HG02938 (cell line): ENCODE measurements around the gene ADAM21.
A peak's percentile ranks its signal among the peaks of the same experiment; 100 is the strongest.
"Not testable (repeated sequence)": the region's sequence is repeated elsewhere in the genome, so short reads cannot be mapped to it uniquely, and the experiment has no call there.

Experiments
- ATAC-seq: cut with Tn5 transposase; IDR thresholded peaks from one replicate; pipeline ENCODE4 v1.9.1; 2021; ENCODE audit warnings: mild to moderate bottlenecking, moderate library complexity; ENCODE audit not compliant: unreplicated experiment

The ADAM21 gene

DNA sequence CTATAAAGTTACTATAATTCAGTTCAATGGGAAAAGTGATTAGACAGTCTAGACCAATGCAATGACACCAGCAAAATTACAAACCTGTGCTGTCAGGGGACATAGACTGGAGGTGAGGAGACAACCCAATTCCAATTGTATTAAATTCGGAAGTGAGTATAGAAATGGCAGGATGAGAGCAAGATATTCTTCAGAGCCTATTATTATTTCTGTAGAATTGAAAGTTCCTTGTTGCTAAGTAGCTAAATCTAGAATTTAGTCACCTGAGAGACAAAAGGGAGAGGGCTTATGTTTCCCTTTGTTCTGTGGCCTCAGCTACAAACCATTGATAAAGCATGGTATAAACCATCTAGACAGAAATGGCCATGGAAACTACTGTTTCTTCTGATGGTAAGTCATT, at the start of gene ADAM21:
Gene ADAM21 (plus strand): TSS at position 301 of the 400 bp plus-strand sequence. CDS start 5,326 bp downstream, outside the sequence.
- no peak for ATAC-seq

DNA sequence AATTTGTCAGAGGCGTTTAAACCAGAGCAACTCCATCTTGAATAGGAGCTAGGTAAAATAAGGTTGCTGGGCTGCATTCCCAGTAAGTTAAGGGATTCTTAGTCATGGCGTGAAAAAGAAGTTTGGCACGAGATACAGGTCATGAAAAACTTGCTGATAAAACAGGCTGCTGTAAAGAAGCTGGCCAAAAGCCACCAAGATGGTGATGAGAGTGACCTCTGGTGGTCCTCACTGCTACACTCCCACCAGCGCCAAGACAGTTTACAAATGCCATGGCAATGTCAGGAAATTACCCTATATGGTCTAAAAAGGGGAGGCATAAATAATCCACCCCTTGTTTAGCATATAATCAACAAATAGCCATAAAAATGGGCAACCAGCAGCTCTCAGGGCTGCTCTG, 48.6 kb upstream of the ADAM21 start:
- not testable (repeated sequence) for ATAC-seq

DNA sequence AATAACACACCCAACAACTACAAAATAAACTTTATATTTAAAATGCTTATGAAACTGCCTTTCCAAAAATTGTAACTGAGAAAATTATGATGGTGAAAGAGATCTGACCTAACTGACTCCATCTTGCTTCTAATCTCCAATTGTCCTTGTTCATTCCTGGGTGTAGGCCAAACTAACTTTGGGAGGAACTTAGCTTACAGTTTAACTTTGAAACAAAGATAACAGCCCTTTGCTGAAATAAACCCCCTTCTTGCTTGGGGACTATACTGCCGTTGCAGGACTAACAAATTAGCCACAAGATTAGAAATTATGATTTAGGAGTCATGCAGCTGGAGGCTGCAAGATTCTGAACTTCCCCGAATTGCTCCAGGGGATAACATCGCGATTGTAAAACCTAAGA, 45.8 kb upstream of the ADAM21 start:
- not testable (repeated sequence) for ATAC-seq

DNA sequence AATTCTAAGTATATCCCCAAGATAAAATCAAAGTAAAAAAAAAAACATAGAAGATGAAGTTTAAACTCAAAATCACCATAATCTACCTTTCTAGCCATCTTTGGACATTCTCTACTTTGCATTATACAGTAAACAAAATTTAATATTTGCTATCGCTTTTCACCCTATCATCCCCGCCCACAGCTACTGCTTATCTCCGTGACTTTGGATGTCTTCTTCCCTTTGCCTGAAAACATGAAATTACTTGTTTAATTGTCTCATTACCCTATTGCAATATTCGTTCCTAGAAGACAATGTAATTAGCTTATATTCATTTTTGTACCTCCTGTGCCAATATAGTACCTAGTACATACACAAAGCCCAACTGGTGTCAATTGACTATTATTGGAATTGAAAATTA, 44.4 kb upstream of the ADAM21 start:
- ATAC-seq = no peak

DNA sequence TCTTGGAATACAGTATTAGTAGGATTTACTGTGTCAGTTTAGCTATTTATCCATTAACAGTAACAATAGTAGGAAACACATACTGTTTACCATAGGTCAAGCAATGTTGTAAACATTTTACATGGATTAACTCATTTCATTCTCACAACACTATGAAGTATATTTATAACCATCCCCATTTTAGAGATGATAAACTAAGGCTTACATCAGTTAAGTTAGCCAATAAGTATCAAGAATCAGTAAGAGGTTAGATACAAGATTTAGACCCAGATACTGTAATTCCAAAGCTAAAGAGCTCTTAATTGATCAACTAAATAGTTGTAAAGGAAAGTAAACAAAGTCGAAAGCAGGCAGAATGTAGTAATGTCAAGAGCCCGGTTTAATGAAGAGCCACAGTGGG, 36.2 kb upstream of the ADAM21 start:
- ATAC-seq = no peak

DNA sequence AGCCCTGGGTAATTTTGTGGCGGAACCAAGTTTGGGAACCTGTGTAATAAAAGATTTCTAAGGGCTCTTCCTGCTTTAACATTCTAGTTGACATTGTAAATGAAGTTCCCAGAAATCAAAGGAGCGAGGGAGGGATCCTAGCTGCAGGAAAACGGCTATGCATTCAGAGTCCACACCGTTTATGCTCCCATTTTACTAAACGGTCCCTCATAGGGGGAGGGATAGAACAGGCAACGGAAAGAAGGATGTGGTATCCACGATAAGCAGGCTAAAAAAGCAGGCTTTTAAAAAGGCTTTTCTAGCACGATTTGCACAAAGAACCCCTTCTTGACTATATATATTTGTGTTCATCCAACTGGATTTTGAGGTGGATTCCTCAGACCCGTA, 35.6 kb upstream of the ADAM21 start:
- ATAC-seq = no peak

DNA sequence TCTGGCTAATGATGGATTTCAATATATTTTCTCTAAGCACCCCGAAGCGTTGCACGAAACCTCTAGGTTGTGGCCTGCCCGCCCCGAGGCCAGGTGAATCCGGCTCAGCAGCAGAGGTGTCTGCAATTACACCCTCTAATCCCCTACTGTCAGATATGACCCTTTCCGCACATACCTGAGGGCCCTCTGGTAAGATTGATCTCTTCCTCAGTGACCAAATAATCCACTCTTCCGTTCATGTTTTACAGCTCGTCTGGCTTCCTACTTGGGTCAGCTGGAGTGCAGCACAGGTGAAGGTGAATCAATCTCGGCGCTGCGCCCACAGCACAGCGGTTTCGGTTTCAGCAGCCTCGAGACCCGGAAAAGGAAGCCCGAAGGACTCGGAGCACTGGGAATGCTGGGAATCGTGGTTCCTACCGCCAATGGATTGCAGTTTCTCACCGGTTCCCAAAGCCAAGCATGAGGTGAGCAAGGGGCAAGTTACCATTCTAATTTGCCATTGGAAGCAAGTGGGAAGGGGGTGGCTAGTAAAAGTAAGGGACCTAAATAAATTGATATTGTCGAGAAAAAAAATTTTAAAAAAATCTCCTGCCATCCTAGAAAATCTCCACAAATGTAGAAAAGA, 35.1 kb upstream of the ADAM21 start, which contains the start of gene SYNJ2BP:
Gene SYNJ2BP (minus strand): TSS at position 366 of the 625 bp plus-strand sequence. CDS start 127 bp downstream, at position 239.
- peak; percentile 51 for ATAC-seq

DNA sequence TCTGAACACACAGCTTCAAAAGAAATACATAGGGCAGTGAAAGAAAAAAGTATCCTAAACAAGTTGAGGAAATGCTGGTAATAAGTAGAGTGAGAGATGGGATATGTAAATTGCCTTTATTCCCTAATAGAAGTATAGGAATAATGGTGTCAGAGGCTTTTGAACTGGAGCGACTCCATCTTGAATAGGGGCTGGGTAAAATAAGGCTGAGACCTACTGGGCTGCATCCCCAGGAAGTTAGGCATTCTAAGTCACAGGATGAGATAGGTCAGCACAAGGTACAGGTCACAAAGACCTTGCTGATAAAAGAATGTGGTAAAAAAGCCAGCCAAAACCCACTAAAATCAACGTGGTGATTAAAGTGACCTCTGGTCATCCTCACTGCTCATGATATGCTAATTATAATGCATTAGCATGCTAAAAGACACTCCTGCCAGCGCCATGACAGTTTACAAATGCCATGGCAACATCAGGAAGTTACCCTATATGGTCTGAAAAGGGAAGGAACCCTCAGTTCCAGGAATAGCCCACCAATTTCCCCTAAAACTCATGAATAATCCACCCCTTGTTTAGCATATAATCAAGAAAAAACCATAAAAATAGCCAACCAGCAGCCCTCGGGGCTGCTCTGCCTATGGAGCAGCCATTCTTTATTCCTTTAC, 32.6 kb upstream of the ADAM21 start:
- ATAC-seq = not testable (repeated sequence)

DNA sequence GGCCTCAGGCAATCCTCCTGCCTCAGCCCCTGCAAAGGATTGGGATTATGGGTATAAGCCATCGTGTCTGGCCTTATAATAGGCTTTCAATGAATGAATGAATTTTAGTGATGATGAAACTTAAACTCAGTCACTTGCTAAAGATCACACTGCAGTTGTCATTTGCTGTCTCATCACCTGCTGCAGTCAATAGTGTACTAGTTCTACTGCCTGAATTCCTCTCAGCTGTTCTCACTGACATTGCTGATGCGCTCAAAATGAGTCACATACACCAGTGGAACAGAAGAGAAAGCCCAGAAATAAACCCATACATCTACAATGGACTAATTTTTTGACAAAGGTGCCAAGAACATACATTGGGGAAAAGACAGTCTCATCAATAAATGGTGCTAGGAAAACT, 29.4 kb upstream of the ADAM21 start:
- ATAC-seq = no peak

DNA sequence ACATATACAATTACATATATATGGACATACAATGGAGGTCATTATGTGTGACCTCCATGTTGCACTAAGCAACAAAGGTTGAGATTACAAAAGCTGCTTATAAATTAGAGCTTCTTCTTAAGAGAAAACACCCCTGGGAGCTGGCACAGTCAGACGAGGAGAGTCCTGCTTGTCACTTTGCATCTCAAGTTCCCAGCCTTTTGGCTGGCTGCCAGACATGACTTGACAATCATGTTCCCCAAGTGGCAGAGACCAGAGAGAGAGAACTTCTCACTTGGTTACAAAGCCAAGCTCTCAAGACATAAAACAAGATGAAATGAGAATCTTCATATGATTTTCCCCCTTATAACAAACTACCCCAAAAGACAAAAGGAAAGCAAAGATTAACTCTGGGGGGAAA, 26.6 kb upstream of the ADAM21 start:
- no peak for ATAC-seq

DNA sequence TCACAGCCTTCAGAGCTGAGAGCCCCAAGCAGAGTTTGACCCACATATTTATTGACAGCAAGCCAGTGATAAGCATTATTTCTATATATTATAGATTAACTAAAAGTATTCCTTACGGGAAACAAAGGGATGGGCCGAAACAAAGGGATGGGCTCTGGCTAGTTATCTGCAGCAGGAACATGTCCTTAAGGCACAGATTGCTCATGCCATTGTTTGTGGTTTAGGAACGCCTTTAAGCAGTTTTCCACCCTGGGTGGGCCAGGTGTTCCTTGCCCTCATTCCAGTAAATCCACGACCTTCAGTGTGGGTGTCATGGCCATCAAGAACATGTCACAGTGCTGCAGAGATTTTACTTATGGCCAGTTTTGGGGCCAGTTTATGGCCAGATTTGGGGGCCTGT, 25.4 kb upstream of the ADAM21 start:
- ATAC-seq = not testable (repeated sequence)

DNA sequence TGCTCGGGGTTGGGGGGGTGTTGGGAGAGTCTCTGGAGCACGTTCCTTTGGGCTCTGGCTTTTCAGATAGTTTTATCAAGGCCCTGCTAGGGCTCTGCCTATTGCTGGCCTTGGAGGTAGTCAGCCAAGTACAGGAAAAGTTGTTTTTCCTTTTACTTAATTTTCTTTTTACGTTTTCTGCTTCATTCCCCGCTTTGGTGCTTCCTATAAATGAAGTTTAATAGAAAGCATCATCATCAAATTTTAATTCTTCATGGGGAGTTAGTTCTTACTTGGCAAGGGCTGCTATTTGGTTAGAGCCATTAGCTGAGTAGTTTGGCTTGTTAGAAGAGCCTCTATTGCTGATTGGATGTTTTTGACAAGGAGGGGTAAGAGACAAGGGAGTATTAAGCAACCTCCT, 15.1 kb upstream of the ADAM21 start:
- ATAC-seq = no peak

DNA sequence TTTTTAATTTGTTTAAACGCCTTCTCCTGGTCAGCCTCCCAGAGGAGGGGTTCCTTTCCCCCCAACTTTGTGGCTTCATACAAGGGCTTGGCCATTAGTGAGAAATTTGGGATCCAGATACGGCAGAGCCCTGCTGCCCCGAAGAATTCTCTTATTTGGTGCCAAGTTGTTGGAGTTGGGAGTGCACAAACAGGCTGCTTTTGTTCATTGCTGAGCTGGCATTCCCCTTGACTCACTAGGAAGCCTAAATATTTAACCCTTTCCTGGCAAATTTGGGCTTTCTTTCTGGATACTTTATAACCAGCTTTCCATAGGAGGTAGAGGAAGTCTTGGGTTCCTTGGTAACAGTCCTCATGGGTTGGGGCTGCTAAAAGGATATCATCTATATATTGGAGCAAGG, 10.3 kb upstream of the ADAM21 start:
- ATAC-seq = no peak

DNA sequence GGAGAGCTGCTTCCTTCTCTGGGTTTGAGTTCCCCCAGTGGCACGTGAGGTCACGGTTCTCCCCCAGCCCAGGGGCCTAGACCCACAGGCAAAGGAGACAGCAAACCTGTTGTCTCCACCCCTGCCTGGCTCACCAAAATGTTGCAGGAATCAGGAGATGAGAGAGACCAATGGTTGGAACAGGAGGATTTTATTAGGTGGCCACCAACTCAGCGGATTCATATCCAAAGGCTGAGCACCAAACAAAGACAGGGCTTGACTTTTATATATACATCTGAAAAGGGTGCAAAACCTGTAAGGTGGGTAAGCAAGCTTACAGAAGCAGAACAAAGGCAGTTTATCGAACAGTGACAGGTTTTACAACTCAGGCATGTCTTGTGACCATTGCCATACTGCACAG, 9.2 kb upstream of the ADAM21 start:
- no peak for ATAC-seq

DNA sequence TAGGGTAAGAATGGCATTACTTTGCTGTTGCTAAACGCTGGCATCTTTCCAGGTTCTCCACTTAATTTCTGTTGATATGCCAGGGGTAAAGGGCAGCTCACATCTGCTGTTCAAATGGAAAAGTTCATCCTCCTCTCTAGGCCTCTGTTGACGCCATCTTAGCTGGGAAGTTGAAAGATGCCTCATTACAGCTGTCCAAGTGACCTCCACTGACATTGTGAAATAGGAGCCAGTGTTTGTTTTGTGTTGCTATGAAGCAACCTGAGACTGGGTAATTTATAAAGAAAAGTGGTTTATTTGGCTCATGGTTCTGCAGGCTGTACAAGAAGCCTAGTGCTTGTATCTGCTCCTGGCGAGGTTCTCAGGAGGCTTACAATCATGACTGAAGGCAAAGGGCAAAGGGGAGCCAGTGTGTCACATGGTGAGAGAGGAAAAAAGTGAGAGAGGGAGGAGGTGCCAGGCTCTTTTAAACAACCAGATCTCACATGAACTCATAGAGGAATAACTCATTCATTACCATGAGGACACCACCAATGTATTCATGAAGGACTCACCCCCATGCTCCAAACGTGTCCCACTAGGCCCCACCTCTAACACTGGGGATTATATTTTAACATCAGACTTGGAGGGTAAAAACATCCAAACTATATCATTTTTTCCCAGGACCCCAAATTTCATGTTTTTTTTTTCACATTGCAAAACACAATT, 3.2 kb upstream of the ADAM21 start:
- ATAC-seq = no peak

DNA sequence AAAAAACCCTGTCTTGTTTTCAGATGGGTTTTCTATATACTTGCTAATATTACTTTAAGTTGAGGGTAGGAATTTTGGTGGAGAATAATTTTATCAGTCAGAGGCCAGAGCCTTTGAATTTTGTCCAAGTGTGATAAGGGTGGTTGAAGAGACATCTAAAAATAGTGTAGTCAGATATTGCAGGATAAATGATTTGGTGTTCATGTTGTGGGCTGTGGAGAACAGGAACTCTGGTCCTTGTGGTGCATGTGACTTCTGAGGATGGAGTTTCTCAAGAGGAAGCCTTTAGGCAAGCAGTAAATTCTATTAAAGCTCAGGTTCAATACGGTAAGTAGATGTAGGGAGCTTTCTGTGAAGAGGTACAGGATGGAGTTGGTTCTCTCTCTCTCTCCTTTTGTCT, 2.8 kb downstream of the ADAM21 start:
- no peak for ATAC-seq

DNA sequence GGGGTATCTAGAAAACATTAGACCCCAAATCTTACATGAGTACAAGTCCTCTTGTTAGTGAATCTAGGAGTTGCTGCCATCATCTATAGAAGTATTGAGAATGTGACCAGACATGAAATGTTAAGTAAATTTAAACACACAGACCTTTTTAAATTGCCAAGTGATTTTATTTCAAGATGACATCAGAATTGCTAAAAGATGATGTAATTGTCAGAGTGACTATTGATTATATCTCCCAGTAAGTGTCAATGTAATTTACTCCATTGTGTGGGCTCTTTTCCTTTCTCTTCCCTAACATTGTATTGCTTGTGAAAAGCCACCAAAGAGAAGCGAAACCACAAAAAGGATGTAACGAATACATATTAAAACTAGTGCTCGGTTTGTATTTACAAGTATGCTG, 16.8 kb downstream of the ADAM21 start:
- ATAC-seq = no peak

DNA sequence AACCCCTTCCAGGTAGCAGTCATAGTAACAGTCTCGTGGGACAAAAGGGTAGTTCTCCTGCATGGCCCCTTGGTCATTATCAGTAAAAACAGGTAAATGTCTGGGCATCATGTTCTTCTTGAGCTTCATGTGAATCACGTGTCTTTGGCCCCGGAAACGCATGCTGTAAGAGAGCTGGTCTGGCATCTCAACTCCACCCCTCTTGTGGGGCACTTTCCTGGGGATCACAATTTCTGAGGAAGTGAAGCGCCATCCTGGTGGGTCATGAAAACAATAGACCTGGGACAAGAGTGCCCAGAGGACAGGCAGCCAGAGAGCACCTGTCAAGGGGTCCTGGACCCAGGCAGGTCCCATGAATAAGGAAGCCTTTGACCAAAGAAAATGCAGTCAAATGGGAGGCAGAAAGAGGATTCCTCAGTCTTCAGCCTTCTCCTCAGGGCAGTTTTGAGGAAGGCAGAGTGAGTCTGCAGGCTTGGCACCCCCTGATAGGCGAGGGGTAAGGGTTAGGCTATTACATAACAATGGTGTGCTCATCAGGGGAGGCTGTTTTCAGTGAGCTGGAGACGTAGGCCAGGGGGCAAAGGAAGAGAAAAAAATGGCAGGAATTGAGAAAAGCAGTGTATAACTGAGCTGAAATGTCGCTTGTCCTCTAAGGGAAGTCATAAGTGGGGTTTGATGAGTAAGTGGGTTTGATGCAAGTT, 19.0 kb downstream of the ADAM21 start:
- not testable (repeated sequence) for ATAC-seq

DNA sequence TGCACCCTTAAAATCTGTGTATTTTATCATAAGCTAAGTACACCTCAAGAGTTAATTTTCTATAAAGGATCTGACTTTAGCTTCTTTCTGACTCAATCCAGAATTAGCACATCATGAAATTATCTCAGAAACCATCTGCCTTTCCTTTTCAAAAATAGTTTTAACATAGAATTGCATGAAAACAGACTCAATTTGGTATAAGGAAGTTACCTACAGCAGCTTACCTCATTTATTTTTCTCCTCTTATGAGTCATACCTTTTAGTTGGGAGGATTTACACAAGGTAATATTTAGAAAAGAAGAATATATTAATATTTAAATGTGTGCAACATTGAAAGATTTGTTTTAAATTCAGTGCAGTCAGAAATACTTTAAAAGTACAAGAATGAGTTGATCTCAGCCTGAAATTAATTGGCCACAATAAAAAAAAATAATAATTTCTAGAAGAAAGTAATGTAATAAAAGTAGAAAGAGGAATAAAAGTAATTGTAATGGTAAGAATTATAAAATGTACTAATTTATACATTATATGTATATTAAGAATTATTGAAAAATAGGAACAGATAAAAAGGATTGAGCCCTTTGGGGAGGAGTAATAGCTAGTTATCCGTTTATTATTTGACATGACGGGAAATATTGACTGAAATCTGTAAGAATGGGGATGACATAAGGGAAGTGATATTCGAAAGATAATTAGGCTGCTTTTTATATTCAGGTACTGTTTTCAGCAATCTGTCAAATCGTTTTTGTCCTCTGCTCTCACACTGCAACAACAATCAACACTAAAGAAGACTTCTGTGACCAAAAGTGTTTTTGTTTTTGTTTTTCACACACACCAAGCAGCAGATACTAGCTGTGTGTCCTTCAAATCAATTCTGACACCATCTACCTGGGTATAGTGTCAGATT, 20.5 kb downstream of the ADAM21 start:
- ATAC-seq = no peak

DNA sequence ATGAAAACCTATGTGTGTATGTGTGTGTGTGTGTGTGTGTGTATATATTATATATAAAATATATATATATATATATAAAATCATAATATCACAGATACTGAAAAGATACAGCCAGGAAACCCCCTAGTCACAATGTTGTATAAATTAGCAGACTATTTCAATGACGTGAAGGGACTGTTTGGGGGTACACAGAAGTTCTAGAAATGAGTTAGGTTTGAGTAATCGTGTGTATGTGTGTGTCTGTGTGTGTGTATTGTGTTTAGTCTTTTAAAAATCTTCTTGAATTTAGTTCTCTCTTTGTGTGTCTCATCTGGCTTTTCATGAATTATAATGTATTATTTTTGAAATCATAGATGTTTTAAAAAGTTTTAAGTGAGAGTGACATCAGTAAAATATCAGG, 21.9 kb downstream of the ADAM21 start:
- ATAC-seq = no peak
